ENCODE results near the gene SUCLG2.
"Not testable (repeated sequence)": the region's sequence is repeated elsewhere in the genome, so short reads cannot be mapped to it uniquely, and the experiment has no call there.

Gene SUCLG2

DNA sequence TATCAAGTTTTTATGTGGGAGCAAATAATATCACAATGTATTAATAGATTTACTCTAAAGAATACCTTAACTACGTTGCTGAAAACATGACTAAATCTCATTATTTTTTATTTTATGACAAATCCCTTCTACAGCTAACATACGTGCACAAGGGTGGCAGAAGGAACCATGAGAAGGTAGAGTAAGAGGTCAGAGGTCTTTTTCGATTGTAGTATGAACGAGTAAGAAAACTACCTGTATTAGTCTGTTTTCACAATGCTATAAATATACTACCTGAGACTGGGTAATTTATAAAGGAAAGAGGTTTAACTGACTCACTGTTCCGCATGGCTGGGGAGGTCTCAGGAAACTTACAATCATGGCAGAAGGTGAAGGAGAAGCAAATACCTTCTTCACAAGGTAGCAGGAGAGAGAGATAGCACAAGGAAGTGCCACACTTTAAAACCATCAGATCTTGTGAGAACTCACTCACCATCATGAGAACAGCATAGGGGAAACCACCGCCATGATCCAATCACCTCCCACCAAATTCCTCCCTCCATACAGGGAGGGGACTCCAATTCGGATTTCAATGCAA is 95.3 kb downstream of the SUCLG2 start:
- DNase-seq (ENCODE audit: low spot score), result no peak

- no peak for DNase-seq (ENCODE audit: low spot score)
Observed at GRCh38 chr3:67558426-67558825, 96.0 kb downstream of the SUCLG2 start.

DNA sequence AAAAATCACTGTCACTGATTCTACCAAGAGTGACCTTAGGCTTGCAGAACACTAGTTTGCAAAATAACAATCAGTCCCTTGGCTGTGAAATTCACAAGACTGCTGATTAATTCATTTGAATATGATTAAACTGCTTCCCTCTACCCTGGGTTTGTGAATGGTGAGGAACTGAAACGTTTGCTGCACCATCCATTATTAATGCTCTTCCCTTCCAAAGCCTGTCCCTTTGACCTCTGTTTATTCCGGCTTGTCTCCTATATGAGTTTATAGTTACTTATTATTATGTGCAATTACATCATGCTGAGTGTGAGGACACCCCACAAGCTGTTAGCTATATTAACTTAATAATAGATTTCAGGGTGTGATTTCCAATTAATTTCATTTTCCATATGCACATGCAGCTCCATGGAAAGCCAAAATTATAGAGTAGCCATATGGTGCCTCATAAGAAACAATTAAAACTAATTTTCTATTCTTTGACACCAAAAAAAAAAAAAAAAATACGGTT is 96.5 kb downstream of the SUCLG2 start:
- DNase-seq (ENCODE audit: low spot score), result no peak

DNA sequence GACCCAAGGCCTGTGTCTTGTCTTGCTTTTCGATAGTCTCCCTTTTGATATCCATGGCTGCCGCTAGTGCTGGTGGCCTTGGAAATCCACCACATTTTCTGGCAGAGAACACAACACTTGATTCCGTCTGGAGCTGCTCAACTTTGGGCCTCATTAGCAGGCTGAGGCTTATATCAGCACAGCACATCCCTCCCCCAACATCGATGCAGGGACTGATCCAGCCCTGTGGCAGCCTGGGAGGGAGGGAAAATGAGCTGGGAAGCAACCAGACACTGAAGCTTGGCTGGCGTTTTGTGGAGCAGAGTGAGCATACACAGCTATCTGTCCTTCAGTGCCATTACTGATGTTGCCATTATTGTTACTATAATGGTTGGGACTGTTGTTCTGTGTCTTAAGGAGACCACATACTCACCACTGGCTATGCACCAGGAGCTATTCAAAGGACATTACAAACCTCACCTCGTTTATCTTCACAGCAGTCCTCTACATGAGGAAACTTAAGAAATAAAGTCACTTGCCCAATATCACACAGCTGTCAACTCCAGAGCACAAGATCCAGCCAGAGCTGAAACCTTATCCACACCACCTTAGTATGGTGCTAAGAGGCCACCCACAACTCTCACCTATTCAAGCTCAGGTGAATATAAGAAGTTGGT is 102.9 kb downstream of the SUCLG2 start:
- DNase-seq (ENCODE audit: low spot score), result no peak

DNA sequence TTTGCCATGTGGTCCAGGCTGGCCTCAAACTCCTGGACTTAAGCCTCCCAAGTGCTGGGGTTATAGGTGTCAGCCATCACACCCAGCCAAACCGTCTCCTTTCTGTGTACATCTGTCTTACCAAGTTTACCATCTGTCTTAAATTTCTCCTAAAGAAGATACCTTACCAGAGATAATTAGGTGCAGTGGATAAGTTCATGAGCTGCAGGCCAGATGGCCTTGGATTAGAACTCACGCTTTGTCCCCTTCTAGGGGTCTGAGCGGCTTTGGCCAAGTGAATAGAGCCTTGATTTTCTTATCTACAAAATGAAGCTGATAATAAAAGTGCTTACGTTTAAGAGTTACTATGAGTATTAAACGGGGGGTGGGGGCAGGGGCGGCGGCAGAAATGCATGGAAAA is 103.9 kb downstream of the SUCLG2 start:
- DNase-seq (ENCODE audit: low spot score), result no peak

DNA sequence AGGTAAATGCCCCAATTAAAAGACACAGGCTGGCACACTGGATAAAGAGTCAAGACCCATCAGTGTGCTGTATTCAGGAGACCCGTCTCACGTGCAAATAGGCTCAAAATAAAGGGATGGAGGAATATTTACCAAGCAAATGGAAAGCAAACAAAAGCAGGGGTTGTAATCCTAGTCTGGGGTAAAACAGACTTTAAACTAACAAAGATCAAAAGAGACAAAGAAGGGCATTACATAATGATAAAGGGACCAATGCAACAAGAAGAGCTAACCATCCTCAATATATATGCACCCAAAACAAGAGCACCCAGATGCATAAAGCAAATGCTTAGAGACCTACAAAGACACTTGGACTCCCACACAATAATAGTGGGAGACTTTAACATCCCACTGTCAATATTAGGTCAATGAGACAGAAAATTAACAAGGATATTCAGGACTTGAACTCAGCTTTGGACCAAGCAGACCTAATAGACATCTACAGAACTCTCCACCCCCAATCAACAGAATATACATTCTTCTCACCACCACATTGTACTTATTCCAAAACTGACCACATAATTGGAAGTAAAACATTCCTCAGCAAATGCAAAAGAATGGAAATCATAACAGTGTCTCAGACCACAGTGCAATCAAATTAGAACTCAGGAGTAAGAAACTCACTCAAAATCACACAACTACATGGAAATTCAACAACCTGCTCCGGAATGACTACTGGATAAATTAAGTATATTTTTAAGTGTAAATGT is 111.7 kb downstream of the SUCLG2 start:
- DNase-seq (ENCODE audit: low spot score), result not testable (repeated sequence)

DNA sequence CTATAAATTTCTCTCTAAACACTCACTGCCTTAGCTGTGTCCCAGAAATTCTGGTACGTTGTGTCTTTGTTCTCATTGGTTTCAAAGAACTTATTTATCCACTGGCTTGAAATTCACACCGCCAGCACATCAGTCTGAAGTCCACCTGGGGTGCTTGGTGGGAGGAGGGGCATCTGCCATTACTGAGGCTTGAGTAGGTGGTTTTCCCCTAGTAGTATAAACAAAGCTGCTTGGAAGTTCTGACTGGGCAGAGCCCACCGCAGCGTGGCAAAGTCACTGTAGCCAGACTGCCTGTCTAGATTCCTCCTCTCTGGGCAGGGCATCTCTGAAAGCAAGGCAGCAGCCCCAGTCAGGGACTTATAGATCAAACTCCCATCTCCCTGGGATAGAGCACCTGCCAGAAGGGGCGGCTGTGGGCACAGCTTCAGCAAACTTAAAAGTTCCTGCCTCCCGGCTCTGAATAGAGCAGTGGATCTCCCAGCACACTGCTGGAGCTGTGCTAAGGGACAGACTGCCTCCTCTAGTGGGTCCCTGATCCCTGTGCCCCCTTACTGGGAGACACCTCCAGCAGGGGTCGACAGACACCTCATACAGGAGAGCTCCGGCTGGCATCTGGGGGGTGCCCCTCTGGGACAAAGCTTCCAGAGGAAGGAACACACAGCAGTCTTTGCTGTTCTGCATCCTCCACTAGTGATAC is 114.1 kb downstream of the SUCLG2 start:
- no peak for DNase-seq (ENCODE audit: low spot score)

GRCh38 chr3:67537203-67537602 is 117.2 kb downstream of the SUCLG2 start:
- not testable (repeated sequence) for DNase-seq (ENCODE audit: low spot score)

DNA sequence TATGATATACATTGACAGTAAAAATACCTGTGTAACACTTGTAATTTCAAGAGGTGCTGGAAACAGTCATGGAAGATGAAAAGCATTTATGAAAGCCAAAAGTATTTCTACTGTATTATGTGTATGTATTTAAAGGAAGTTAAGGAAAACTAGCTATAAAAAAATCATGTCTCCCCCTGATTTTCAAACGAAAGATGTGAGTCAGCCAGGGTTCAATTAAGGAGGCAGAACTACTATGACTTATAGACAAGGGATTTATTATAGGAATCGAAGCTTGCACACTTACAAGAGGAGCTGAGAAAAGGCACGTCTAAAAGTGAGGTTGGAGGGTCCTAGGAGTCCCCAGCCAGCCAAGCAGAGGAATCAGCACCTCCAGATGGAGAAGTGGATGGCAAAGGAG is 119.4 kb downstream of the SUCLG2 start:
- DNase-seq (ENCODE audit: low spot score), result no peak

GRCh38 chr3:67534594-67534993 is 119.8 kb downstream of the SUCLG2 start:
- no peak for DNase-seq (ENCODE audit: low spot score)

DNA sequence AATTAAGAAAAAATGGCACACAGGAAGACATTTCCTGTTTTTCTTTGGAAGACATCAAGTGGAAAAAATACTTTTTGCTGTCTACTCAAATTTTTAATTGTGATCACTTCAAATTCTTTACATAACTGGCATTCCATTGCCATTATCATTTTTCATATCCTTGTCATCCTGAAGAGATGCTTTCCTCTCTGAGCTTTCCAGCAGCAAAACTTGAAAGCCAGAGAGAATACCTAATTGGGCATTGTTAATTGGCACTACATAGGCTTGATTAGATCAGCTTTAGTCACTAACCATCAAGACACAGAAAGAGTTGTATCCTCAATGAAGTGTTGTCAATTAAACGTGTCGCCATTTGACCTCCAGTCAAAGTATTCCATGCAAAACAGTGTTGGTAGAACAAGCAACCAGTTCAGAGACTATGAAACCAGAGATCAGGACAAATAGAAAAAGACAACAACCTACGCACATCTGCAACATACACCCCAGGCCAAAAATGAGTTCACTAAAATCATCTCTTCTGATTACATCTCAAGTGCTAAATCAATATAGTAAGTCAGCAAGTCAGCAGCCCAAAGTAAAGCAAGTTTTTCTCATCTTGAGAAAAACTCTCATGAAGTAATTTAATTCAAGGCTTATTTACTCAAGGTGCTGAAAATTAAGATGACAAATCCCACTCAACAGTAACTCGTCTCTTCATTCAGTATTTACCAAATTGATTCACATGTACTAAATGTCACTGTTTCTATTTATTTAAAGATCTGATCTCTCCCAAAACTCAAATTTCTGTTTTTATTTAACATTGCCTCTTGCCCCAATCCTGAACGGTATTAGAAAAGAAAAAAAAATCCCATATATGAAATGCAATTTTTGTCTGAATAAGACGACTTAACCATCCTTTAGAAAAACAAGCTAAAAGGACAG is 123.0 kb downstream of the SUCLG2 start:
- no peak for DNase-seq (ENCODE audit: low spot score)

GRCh38 chr3:67529915-67530314 is 124.5 kb downstream of the SUCLG2 start:
- no peak for DNase-seq (ENCODE audit: low spot score)

- no peak for DNase-seq (ENCODE audit: low spot score)
Observed at GRCh38 chr3:67529337-67529736, 125.1 kb downstream of the SUCLG2 start.

DNA sequence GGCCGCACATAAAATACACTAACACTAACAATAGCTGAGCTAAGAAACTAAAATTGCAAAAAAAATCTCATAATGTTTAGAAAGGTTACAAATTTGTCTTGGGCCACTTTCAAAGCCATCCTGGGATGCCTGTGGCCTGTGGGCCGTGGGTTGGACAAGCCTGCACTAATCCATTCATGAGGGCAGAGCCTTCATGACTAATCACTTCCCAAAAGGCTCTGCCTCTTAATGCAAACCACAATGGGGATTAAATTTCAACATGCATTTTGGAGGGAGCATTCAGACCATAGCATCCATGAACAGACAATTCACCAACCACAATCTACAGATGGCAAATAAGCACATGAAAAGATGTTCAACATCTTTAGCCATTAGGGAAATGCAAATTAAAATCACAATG is 128.2 kb downstream of the SUCLG2 start:
- DNase-seq (ENCODE audit: low spot score), result no peak

GRCh38 chr3:67524046-67524445 is 130.4 kb downstream of the SUCLG2 start:
- no peak for DNase-seq (ENCODE audit: low spot score)

DNA sequence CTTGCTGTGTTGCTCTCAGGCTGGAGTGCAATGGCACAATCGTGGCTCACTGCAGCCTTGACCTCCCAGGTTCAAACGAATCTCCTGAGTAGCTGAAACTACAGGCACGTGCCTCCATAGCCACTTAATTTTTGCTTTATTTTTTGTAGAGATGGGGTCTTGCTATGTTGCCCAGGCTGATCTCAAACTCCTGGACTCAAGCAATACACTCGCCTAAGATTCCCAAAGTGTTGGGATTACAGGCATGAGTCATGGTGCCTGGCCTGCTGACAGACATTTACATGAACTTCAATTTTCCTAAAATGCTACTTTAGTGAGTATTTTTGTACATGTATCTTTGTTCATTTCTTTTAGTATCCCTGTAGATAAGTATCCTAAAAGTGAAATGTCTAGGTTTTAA is 132.3 kb downstream of the SUCLG2 start:
- DNase-seq (ENCODE audit: low spot score), result no peak

DNA sequence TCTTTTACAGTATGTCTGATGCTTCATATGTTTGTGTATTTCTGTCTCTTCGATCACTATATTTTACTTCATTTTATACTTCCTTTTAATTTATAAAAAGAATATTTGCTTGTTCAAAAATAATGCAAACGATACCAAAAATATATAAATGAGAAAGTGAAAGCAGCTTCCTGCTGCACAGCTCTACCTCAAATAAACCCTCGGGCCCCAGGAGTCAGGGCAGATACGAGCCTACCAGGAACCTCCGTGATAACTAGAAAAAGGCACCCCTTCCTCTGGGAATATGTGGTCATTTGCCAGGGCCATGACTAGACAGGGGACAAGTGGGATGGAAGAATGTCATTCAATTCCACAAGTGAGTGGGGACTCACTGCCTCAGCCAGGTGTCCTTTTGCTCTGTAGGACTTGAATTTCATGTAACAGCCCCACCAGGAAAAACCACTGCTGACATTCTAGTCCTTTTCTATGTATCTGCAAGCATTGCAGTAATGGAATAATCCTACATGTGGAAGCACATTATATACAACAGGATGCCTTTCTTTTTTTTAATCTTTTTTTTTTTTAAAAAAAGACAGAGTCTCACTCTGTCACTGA is 133.3 kb downstream of the SUCLG2 start:
- DNase-seq (ENCODE audit: low spot score), result no peak

DNA sequence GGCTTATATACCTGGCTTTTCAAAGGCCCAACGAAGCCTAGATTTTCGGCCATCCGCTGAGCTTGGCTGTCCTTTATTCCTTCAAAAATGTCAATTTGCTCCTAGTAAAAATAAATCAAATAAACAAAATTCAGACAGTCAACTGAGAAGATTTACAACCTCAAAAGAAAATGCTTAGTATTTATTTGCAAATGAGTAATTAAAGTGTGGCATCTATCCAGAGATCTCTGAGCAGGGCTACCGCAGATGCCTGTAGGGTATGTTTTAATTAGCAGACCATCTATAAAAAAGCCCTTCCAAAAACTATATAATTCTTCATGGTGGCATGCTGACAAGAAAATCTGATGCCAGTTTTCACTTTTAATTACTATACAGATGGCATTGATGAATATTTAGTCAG is 136.2 kb downstream of the SUCLG2 start:
- DNase-seq (ENCODE audit: low spot score), result no peak

GRCh38 chr3:67517781-67518180 is 136.6 kb downstream of the SUCLG2 start:
- DNase-seq (ENCODE audit: low spot score), result no peak

DNA sequence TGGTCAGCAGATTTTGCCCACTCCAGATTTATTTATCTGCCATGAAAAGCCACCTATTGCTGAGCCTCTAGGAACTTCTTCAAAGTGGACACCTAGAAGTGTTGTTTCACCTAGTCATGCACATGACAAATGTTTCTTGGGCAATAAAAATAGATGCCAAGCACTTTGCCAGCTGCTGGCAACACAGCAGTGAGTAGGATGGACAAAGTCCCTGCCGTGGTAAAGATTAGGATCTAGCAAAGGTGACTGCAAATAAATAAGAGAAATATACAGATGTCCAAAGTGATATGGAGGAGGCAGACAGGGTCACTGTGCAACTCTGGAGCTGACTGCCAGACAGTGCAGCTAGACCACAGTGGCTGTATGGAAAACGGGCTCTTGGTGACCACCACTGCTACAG is 137.9 kb downstream of the SUCLG2 start:
- no peak for DNase-seq (ENCODE audit: low spot score)

DNA sequence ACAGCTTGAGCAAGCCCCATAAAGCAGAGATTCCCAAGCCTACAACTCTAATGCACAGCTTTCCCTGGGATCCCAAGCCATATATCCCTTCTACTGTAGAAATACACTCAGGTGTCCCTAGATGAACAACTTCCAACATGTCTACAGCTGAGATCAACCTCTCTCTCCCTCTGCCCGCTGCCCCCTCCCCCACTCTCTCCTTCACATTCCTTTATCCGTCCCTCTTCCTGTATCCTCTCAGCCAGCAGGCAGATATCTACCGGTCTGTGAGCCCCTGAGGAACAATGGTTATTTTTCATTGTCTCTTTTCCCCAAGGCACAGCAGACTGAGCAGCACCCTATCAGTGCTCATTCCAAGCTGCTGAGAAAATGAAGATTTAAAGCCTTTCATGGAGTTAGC is 138.6 kb downstream of the SUCLG2 start:
- no peak for DNase-seq (ENCODE audit: low spot score)
